ENCODE data around the gene DMXL1. TPM values are rescaled to one million over a fixed set of nuclear protein-coding genes. Genes with fewer than 3 reads are reported as not detected.

Gene DMXL1
- total RNA-seq (10 to 100 TPM; 22.4 to 39.0 (median 27.7) TPM), polyA plus RNA-seq (1 to 10 TPM; 8.2 to 9.8 TPM)
- long read RNA-seq, donor 1, partial matches to known transcripts = 8 of 11 reads
- long read RNA-seq, donor 1, other reads (novel, unspliced or antisense) = 3 of 11 reads
- long read RNA-seq, donor 2, partial matches to known transcripts = 12 of 14 reads
- long read RNA-seq, donor 2, other reads (novel, unspliced or antisense) = 1 of 14 reads
- long read RNA-seq, donor 3, partial matches to known transcripts = 6 of 9 reads
- long read RNA-seq, donor 3, other reads (novel, unspliced or antisense) = 3 of 9 reads

- DNase-seq = peak; percentile 99 to 100 (median 100)
- H3K4me1 ChIP-seq = peaks cover 0 to 44% (median 25%) of the 10 kb centered on the region in 12 donors
- WGBS, 4 donors = 0% methylated on average over 15 to 68 of the region's 68 CpGs
- TF ChIP-seq POLR2A (IDR thresholded peaks at IDR 0.05) (peak in 1 of 2 donors; percentile 69), CTCF (IDR thresholded peaks at IDR 0.05) (no peak)
- intact Hi-C loops (cut with DNase I) = loop anchor here in 6 of 10 donors (1.0 to 10.0 kb wide), 7 partner anchors 79 to 266 kb away; partner anchors contain the start of gene DTWD2 (in 4 of the 6)
- H3K4me3 ChIP-seq = peak within 1 kb of the TSS; percentile 71 to 100 (median 92)
- H3K27ac ChIP-seq = peak within 1 kb of the TSS; percentile 89 to 99 (median 96)
- H3K27me3 ChIP-seq = peaks cover 0 to 3% (median 0%) of the 10 kb centered on the region in 9 donors
- peak; percentile 97 to 98 (median 98) for ATAC-seq
- H3K36me3 ChIP-seq = no peaks in the 10 kb centered on the region
- H3K9me3 ChIP-seq = no peaks in the 10 kb centered on the region
Measured at GRCh38 chr5:119070828-119071560, at the start of gene DMXL1. Gene DMXL1 (plus strand): TSS chr5:119071087. CDS start chr5:119071570, 483 bp downstream.

GRCh38 chr5:119021149-119021732 is 49.6 kb upstream of the DMXL1 start:
- H3K9me3 ChIP-seq = peaks cover 0 to 10% (median 0%) of the 10 kb centered on the region in 12 donors
- no peak overlapping the region for H3K27ac ChIP-seq
- H3K4me3 ChIP-seq = no peak overlapping the region
- TF ChIP-seq POLR2A (IDR thresholded peaks at IDR 0.05) (no peak), CTCF (IDR thresholded peaks at IDR 0.05) (no peak)
- no peaks in the 10 kb centered on the region for H3K27me3 ChIP-seq
- ATAC-seq (no peak), DNase-seq (no peak)
- WGBS, 4 donors = 88 to 93% (median 92%) methylated on average over 3 of the region's 3 CpGs
- H3K4me1 ChIP-seq = peaks cover 0 to 11% (median 0%) of the 10 kb centered on the region in 12 donors
- no peaks in the 10 kb centered on the region for H3K36me3 ChIP-seq
- intact Hi-C loops (cut with DNase I) = no loop called here

- H3K4me3 ChIP-seq = no peak overlapping the region
- H3K36me3 ChIP-seq = no peaks in the 10 kb centered on the region
- H3K27me3 ChIP-seq = no peaks in the 10 kb centered on the region
- no peak overlapping the region for H3K27ac ChIP-seq
- 51 to 61% (median 53%) methylated on average over 5 of the region's 5 CpGs for WGBS, 4 donors
- H3K4me1 ChIP-seq = peaks cover 0 to 7% (median 0%) of the 10 kb centered on the region in 12 donors
- peak in 7 of 12 donors; percentile 14 to 49 (median 40) for TF ChIP-seq CTCF (IDR thresholded peaks at IDR 0.05)
- TF ChIP-seq POLR2A (IDR thresholded peaks at IDR 0.05) = no peak
- no peak for DNase-seq
- H3K9me3 ChIP-seq = peaks cover 0 to 10% (median 0%) of the 10 kb centered on the region in 12 donors
- intact Hi-C loops (cut with DNase I) = no loop called here
- no peak for ATAC-seq
Measured at GRCh38 chr5:119022017-119022745, 48.7 kb upstream of the DMXL1 start.

Measured in heart left ventricle (tissue), 16 donors.